HEK293 (cell line): ENCODE results near the gene FUBP1.
"Not testable (repeated sequence)": the region's sequence is repeated elsewhere in the genome, so short reads cannot be mapped to it uniquely, and the experiment has no call there.

Experiments used
- CTCF ChIA-PET: fragments of 350-600 bp; formaldehyde crosslinking; extraction: SDS; loops from one replicate; lab custom pipeline; 2021; ENCODE audit warnings: antibody characterized with exemption; lab: Yijun Ruan, JAX
- POLR2A ChIA-PET: fragments of 300-600 bp; formaldehyde crosslinking; extraction: SDS; loops from one replicate; lab custom pipeline; 2020; ENCODE audit warnings: antibody characterized with exemption, inconsistent platforms; lab: Yijun Ruan, JAX
- H3K27ac ChIP-seq: fragments of 200-500 bp; sonication (Bioruptor generic); 2 replicates; pipeline ENCODE4 v1.5.1; 2014; ENCODE audit warnings: low read depth, low read length, control low read depth, inconsistent platforms; ENCODE audit errors: extremely low read depth
- H3K36me3 ChIP-seq, 2 experiments: fragments of 200-500 bp in 1 of 2; sonication (Bioruptor generic) in 1 of 2; 1 replicate in 1 of 2; 2 replicates in 1 of 2; pipeline ENCODE4 v1.5.1; 2014 to 2017; ENCODE audit warnings: inconsistent platforms in 2 of 2, low read length in 2 of 2; ENCODE audit not compliant: control insufficient read depth in 2 of 2, insufficient read depth in 1 of 2
- H3K4me1 ChIP-seq: fragments of 200-500 bp; sonication (Bioruptor generic); 2 replicates; pipeline ENCODE4 v1.5.1; 2014; ENCODE audit warnings: mild to moderate bottlenecking, low read length, inconsistent platforms; ENCODE audit not compliant: control insufficient read depth, insufficient read depth
- H3K4me3 ChIP-seq: 2 replicates; pipeline ENCODE4 v1.5.1; 2011; ENCODE audit warnings: low read depth, mild to moderate bottlenecking, control low read depth, low read length, moderate library complexity
- H3K9me3 ChIP-seq: fragments of 200-500 bp; sonication (Bioruptor generic); 2 replicates; pipeline ENCODE4 v1.5.1; 2014; ENCODE audit warnings: low read depth, low read length, inconsistent platforms; ENCODE audit not compliant: control insufficient read depth, insufficient read depth
- GLI4 ChIP-seq: fragments of 450-650 bp; formaldehyde crosslinking; IDR thresholded peaks from 2 replicates; pipeline ENCODE4 v1.5.1; 2016; ENCODE audit warnings: missing biosample characterization, missing genetic modification characterization
- INSM2 ChIP-seq: fragments of 450-650 bp; formaldehyde crosslinking; IDR thresholded peaks from 2 replicates; pipeline ENCODE4 v1.5.1; 2016; ENCODE audit warnings: missing biosample characterization, missing genetic modification characterization
- OSR2 ChIP-seq: fragments of 450-650 bp; formaldehyde crosslinking; IDR thresholded peaks from 2 replicates; pipeline ENCODE4 v1.5.1; 2016; ENCODE audit warnings: missing biosample characterization, missing genetic modification characterization
- ZEB2 ChIP-seq: fragments of 450-650 bp; formaldehyde crosslinking; IDR thresholded peaks from 2 replicates; pipeline ENCODE4 v1.5.1; 2016; ENCODE audit warnings: missing biosample characterization, missing genetic modification characterization
- ZNF146 ChIP-seq: fragments of 450-650 bp; formaldehyde crosslinking; IDR thresholded peaks from 2 replicates; pipeline ENCODE4 v1.5.1; 2016; ENCODE audit warnings: missing biosample characterization, missing genetic modification characterization
- ZNF157 ChIP-seq: fragments of 450-650 bp; formaldehyde crosslinking; IDR thresholded peaks from 2 replicates; pipeline ENCODE4 v1.5.1; 2016; ENCODE audit warnings: missing biosample characterization, missing genetic modification characterization
- ZNF18 ChIP-seq: fragments of 450-650 bp; formaldehyde crosslinking; IDR thresholded peaks from 2 replicates; pipeline ENCODE4 v1.5.1; 2016; ENCODE audit warnings: missing biosample characterization, missing genetic modification characterization
- ZNF2 ChIP-seq: fragments of 450-650 bp; formaldehyde crosslinking; IDR thresholded peaks from 2 replicates; pipeline ENCODE4 v1.5.1; 2016; ENCODE audit warnings: missing biosample characterization, missing genetic modification characterization
- ZNF202 ChIP-seq: fragments of 450-650 bp; formaldehyde crosslinking; IDR thresholded peaks from 2 replicates; pipeline ENCODE4 v1.5.1; 2016; ENCODE audit warnings: missing biosample characterization, missing genetic modification characterization, borderline replicate concordance
- ZNF26 ChIP-seq: fragments of 450-650 bp; formaldehyde crosslinking; IDR thresholded peaks from 2 replicates; pipeline ENCODE4 v1.5.1; 2016; ENCODE audit warnings: missing biosample characterization, missing genetic modification characterization
- ZNF274 ChIP-seq, 2 experiments: fragments of 200-500 bp in 1 of 2; fragments of 450-650 bp in 1 of 2; sonication (Bioruptor generic) in 1 of 2; formaldehyde crosslinking in 1 of 2; IDR thresholded peaks; 2 replicates each; pipeline versions ENCODE4 v1.5.1 to v1.6.1; 2014 to 2016; ENCODE audit warnings: borderline replicate concordance in 1 of 2, inconsistent platforms in 1 of 2, low read length in 1 of 2, missing biosample characterization in 1 of 2, missing genetic modification characterization in 1 of 2
- ZNF280C ChIP-seq: fragments of 450-650 bp; formaldehyde crosslinking; IDR thresholded peaks from 2 replicates; pipeline ENCODE4 v1.5.1; 2016; ENCODE audit warnings: missing biosample characterization, missing genetic modification characterization
- ZNF280D ChIP-seq: fragments of 450-650 bp; formaldehyde crosslinking; IDR thresholded peaks from 2 replicates; pipeline ENCODE4 v1.5.1; 2016; ENCODE audit warnings: missing biosample characterization, missing genetic modification characterization
- ZNF416 ChIP-seq: fragments of 450-650 bp; formaldehyde crosslinking; IDR thresholded peaks from 2 replicates; pipeline ENCODE4 v1.5.1; 2016; ENCODE audit warnings: missing biosample characterization, missing genetic modification characterization
- ZNF580 ChIP-seq: fragments of 450-650 bp; formaldehyde crosslinking; IDR thresholded peaks from 2 replicates; pipeline ENCODE4 v1.5.1; 2016; ENCODE audit warnings: missing biosample characterization, missing genetic modification characterization
- ZNF596 ChIP-seq: fragments of 450-650 bp; IDR thresholded peaks from 2 replicates; pipeline ENCODE4 v1.5.0; 2018; ENCODE audit warnings: missing biosample characterization, mild to moderate bottlenecking, missing genetic modification characterization, moderate library complexity
- ZNF654 ChIP-seq: fragments of 450-650 bp; formaldehyde crosslinking; IDR thresholded peaks from 2 replicates; pipeline ENCODE4 v1.5.1; 2016; ENCODE audit warnings: low read depth, missing biosample characterization, missing genetic modification characterization
- ZNF76 ChIP-seq: fragments of 450-650 bp; formaldehyde crosslinking; IDR thresholded peaks from 2 replicates; pipeline ENCODE4; 2016; ENCODE audit warnings: low read depth, missing biosample characterization, missing genetic modification characterization, borderline replicate concordance

The FUBP1 gene

GRCh38 chr1:78021134-78021533 is 42.3 kb upstream of the FUBP1 start:
- H3K4me1 ChIP-seq, H3K9me3 ChIP-seq, H3K36me3 ChIP-seq, H3K27ac ChIP-seq, H3K4me3 ChIP-seq, CTCF ChIA-PET, POLR2A ChIA-PET: not testable (repeated sequence)
- peak; percentile 95 for TF ChIP-seq ZNF146 (tag by site-specific recombination)
- peak; percentile 93 for TF ChIP-seq ZNF580 (tag by site-specific recombination)
- TF ChIP-seq ZNF280D (tag by site-specific recombination), result 0 out of 2 replicates have a peak, but pooled peaks have one; percentile 56
- TF ChIP-seq ZNF202 (tag by site-specific recombination), result 0 out of 2 replicates have a peak, but pooled peaks have one; percentile 20

GRCh38 chr1:78019024-78019423 is 40.2 kb upstream of the FUBP1 start:
- Histone ChIP-seq H3K4me1 (no peaks in the 10 kb centered on the region), H3K27ac (no peak overlapping the region), H3K9me3 (no peaks in the 10 kb centered on the region), H3K36me3 (peaks cover 0 to 4% of the 10 kb centered on the region in 2 experiments; a peak in 1 of 3 replicates), H3K4me3 (no peak overlapping the region)
- no peak for TF ChIP-seq ZNF2 (tag by site-specific recombination)
- no peak for TF ChIP-seq ZNF76 (tag by site-specific recombination)
- TF ChIP-seq ZNF654 (tag by site-specific recombination), result no peak
- TF ChIP-seq ZNF18 (tag by site-specific recombination), result no peak
- no peak for TF ChIP-seq ZNF596
- TF ChIP-seq GLI4 (tag by site-specific recombination), result no peak
- TF ChIP-seq ZNF274 (IDR thresholded peaks at IDR 0.05; ENCODE audit: low read length), result no peak
- no peak for TF ChIP-seq ZNF274 (tag by site-specific recombination; IDR thresholded peaks at IDR 0.05; ENCODE audit: borderline replicate concordance)
- TF ChIP-seq OSR2 (tag by site-specific recombination), result no peak
- TF ChIP-seq ZEB2 (tag by site-specific recombination), result no peak
- no peak for TF ChIP-seq ZNF416
- TF ChIP-seq ZNF280C, result no peak
- TF ChIP-seq ZNF26 (tag by site-specific recombination), result no peak
- no peak for TF ChIP-seq ZNF157 (tag by site-specific recombination)
- no peak for TF ChIP-seq INSM2 (tag by site-specific recombination)
- ChIA-PET CTCF (interaction anchor here (0.5 to 0.7 kb wide), 3 partner anchors 69 to 86 kb away, joined by 3 read pairs; no protein-coding TSS in a partner anchor), POLR2A (interaction anchor here (0.7 to 1.1 kb wide), 2 partner anchors 14 to 36 kb away, joined by 3 to 5 read pairs; partner anchors contain the start of gene DNAJB4)
